Stimulated activated naive CD8-positive, alpha-beta T cell treated with anti-CD3 and anti-CD28 coated beads, Interleukin-15, Interleukin-2, amounts not matched to agents 100 U/mL and 50 U/mL, for 24 hours (primary cell): ENCODE measurements around the gene PODN.

Source experiments
- ATAC-seq: fragments of 150-1000 bp; cut with Tn5 transposase; one replicate; pipeline ENCODE4 v1.10.0; 2021
- DNase-seq: peaks from one replicate; pipeline ENCODE4 v3.0.0; 2021

The PODN gene

DNA sequence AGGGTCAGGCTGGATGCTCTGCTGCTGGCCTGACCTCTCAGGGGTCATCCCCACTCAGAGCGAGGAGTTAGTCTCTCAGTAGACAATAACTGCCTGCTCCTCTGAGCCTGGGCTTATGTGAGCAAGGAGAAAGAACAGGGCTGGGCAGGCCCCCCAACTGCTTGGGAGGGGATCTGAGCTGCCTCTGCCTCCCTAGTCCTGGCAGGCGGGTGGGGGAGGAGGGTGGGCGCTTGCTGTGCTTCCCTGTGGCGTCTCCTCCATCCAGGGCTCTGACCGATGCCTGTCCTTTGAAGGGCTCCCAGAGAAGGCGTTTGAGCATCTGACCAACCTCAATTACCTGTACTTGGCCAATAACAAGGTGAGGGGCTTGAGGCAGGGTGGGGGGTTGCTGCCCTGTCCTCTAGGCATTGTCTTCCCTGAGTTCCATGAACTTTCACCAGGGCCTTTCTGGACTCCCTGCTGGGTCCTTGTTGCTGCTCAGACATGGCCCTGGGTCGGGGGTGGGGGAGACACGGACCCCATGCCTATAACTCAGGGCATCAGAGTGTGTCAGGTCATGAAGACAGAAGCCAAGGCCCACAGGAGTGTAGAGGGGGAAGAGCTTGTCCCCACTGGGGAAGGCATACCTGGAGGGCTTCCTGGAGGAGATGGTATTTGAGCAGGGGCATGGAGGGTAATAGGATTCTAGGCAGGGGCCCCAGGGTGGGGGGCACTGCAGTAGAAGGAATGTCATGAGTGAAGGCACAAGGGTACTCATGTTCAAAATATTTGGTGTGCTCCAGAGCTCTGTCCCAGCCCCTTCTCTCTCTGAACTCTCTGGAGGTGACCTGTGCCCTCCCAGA lies 12.5 kb downstream of the PODN start:
- ATAC-seq (no peak), DNase-seq (no peak)

DNA sequence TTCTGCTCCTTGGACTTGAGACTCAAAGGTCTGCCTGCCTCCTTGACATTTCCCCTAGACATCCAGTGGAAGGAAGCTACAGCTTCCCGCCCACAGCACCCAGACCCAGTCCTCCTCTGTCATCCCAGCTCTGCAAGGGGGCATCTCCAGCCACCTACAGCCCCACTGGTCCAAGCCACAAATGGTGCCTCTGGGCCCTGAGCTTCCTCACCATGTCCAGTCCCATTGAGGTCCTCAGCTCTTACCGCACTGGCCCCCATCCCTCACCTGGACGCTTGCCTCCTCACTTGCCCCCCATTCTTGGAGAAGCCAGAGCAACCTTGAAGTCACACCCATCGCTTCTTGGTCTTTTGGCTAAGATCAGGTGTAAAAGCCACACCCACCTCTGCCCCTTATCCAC lies 13.2 kb downstream of the PODN start:
- DNase-seq (no peak), ATAC-seq (no peak)

DNA sequence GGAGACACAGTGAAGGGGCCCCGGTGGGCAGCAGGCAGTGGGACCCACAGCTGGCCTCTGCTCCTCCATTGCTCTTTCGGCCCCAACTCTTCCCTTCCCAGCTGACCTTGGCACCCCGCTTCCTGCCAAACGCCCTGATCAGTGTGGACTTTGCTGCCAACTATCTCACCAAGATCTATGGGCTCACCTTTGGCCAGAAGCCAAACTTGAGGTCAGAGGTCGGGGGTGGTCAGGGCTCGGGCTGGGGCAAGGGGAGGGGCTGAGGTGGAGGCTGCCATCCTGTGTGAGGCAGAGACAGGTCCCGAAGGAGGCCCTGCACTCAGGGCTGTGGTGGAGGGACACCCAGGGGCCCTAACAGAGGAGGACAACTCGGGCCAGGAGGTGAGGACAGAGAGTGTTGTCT lies 13.7 kb downstream of the PODN start:
- DNase-seq (no peak), ATAC-seq (no peak)

DNA sequence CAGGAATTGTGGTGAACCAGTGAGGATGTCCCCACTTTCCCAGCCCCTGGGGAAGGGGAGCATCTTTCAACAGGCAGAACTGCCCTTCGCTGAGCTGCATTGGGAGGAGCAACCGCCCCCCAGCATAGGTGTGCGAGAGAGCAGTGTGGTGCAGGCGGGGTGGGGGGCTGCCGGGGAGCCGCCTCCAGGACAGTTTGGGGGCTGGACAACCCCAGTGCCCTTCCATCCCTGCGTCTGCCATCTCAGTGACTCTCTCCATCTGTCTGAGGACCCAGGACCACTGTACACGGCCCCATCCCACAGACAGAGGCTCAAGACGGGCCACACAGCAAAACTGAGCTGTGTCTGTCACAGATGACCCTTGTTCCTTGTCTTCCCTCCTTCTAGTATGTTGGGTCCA lies 14.2 kb downstream of the PODN start:
- no peak for ATAC-seq

DNA sequence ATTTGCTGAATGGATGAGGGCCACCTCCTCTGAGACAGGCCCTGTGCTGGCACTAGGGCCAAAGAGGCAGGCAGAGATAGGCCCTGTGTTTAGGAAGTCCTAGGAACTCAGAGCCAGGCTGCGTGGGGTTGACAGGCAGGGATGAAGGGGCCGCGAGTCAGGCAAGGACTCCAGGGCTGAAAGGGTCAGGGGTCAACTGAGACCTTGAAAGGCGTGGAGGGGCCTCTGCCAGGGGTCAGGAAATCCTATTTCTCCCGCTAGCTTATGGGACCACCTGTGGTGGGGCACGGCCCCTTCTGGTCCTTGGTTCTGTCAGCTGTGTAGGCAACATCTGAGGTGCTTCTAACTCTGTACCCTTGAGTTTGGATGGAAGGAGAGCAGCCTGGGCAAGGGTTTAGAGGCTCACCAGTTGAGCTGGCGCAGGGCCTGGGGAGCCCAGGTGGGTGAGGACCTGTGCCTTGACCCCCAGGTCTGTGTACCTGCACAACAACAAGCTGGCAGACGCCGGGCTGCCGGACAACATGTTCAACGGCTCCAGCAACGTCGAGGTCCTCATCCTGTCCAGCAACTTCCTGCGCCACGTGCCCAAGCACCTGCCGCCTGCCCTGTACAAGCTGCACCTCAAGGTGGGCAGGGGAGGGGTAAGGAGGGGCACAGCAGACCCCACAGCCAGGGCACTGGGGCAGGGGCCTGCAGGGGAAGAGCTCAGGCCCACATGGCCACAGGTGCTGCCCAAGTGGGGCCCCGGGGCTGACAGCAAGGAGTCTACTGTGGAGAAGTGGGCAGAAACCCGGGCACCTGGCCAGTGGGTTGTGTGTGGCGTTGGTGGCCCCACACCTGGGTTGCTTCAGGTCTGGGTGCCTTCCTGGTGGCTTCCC lies 14.9 kb downstream of the PODN start:
- ATAC-seq (no peak), DNase-seq (no peak)

More for the DNA sequence above, 14.2 kb downstream of the PODN start:
- no peak for DNase-seq

DNA sequence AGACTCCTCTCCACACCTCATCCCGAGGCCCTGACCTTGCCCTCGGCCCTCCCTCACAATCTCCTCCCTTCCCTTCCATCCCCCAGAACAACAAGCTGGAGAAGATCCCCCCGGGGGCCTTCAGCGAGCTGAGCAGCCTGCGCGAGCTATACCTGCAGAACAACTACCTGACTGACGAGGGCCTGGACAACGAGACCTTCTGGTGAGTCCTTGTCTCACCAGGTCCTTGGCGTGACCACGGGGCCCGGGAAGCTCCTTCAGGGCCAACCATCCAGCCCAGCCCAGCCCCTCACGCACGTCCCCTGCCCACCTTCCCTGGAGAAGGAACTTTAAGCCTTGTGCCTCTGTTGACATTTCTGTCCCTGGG lies 15.6 kb downstream of the PODN start:
- ATAC-seq, result no peak
- DNase-seq, result no peak

DNA sequence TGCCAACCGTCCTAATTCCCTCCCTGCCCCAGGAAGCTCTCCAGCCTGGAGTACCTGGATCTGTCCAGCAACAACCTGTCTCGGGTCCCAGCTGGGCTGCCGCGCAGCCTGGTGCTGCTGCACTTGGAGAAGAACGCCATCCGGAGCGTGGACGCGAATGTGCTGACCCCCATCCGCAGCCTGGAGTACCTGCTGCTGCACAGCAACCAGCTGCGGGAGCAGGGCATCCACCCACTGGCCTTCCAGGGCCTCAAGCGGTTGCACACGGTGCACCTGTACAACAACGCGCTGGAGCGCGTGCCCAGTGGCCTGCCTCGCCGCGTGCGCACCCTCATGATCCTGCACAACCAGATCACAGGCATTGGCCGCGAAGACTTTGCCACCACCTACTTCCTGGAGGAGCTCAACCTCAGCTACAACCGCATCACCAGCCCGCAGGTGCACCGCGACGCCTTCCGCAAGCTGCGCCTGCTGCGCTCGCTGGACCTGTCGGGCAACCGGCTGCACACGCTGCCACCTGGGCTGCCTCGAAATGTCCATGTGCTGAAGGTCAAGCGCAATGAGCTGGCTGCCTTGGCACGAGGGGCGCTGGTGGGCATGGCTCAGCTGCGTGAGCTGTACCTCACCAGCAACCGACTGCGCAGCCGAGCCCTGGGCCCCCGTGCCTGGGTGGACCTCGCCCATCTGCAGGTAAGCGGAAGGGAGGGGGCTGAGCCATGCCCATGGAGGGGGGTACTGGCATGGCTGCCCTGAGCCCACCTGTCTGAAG lies 16.5 kb downstream of the PODN start:
- ATAC-seq (no peak), DNase-seq (no peak)

DNA sequence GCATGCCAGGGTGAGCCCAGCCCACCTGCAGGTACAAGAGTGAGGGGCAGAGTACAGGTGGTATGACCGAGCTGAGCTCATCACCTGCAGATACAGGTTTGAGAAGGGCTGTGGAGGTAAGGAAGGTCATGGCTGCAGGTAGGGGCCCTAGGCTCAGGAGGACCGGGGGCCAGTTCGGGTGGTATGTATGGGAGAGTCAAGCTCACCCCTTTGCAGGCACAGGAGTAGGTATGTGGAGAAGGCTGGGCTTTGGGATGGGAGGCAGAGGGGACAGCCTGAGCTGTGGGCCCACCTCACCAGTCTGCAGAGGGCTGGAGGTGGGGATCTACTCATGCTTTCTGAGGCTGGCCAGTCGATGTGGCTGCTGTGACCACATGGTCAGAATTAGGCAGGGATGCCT lies 17.2 kb downstream of the PODN start:
- ATAC-seq (no peak), DNase-seq (no peak)

DNA sequence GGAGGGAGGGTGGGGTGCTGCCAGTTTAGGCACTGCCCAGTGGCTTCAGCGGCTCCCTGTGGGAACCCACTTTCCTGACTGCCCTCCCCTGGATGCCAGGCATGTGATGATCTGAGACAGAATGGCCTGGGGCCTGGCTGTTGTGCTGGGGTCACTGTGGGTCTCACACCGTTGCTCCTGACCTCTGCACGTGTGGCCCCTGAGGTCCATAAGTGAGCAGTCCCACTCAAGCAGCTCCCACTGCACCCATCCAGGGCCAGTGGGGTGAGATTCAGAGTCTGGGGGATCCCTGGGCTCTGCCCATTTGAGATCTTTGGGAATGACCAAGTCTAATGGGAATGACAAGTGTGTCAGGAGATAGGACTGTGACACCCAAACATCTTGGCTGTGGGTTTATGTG lies 18.0 kb downstream of the PODN start:
- DNase-seq (no peak), ATAC-seq (no peak)

DNA sequence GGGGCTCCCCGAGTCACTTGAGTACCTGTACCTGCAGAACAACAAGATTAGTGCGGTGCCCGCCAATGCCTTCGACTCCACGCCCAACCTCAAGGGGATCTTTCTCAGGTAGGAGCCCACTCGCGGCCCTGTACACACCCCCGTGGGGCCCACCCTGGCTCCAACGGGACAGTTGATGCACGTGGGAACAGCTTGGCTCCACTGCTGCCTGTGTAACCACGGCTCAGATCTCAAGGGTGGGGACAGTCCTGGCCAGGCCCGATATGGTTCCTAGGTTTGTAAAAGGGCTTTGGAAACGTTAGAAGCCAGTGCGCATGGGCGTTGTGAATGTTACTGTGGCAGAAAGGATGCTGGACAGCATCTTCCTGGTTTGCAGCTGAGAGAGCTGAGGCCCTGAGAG lies 18.8 kb downstream of the PODN start:
- DNase-seq, result no peak
- ATAC-seq, result no peak

DNA sequence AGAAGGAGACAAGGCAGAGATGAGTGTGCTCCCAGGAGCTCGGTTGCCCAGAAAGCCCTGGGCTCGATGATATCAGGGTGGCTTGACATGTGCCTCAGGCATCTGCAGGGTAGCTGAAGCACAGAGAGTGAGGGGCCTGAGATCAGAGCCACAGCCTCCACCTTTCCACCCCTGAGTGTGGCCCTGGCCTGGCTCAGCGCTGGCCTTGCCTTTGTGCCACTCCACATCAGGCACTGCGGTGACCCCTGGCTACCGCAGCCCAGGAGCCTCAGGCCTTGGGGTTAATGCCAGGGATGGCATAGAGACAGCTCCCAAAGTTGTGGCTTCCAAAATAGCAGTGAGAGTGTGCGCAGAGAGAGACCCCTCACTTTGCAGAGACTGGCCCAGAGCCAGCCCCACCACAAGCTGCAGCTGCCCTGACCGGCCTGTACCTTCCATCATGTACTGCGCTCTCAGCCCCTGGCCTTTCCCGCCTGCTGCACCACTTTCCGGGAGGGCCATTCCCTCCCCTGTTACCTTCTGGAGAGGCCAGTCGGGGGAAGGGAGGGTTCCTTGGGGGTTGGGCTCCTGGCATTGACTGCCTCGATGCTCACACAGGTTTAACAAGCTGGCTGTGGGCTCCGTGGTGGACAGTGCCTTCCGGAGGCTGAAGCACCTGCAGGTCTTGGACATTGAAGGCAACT lies 19.5 kb downstream of the PODN start:
- DNase-seq, result no peak
- no peak for ATAC-seq

DNA sequence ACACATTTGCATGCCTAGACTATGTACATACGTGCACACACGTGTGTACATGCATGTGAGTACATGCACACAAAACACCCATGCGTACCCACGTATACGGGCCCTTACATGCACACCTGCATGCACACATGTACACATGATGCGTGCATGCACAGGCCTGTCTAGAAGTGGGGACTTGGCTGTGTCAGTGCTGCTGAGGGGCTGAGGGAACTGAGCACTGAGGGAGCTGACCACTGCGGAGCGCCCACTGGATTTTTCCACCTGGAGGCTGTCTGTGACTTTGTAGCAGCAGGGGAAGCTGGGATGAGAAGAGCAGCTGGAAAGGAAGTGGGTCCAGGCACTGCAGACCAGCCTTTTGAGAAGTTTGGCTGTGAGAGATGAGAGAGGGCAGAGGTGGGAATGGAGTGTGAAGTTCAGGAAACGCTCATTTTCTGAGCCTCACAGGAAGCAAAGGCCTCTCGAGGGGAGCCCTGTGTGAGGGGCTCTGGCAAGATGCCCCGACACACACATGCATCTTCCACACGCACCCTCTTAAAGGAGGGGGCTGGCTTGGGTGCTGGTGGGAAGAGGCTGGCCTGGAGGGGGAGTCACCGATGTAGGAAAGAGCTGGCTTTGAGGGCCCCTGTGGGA lies 20.9 kb downstream of the PODN start:
- ATAC-seq, result no peak
- no peak for DNase-seq

DNA sequence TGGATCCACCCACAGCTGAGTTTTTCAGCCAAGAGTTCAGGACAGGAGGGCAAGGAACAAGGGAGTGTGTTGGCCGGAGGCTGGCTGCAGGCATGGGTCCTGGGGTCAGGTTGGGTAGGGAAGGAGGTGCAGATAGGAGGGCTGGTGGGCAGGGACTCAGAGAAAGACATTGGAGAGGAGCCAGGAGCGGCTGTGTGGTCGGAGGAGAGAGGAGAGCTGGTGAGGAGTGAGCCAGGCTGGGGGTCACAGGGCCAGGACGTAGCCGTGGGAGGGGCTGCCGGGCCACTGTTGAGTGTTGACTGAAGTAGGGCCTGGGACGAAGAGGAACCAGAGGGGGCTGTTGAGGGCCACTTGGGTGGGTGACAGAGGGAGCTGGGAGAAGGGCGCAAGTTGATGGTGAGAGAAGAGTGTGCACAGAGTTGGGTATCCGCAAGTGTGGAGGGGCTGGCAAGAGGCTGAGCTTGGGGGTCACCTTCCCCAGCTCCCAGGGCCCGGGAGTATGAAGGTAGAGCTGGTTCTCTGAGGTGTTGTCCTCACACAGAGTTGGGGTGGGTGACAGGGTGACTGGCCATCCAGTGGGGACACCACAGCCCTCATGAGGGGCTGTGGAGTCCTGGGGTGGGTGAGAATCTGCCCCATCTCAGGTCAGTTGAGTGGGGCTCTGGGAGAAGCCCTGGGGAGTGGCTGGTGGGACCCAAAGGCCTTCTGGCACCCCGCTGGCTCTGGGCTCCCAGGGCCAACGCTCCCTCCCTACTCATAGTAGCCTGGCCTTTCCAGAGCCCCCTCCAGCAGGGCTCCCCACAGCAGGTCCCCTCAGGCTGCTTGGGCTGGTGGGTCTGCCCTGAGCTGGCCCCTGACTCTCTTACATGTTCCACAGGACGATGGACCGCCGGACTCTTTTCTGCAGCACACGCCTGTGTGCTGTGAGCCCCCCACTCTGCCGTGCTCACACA lies 21.9 kb downstream of the PODN start:
- DNase-seq (no peak), ATAC-seq (no peak)

DNA sequence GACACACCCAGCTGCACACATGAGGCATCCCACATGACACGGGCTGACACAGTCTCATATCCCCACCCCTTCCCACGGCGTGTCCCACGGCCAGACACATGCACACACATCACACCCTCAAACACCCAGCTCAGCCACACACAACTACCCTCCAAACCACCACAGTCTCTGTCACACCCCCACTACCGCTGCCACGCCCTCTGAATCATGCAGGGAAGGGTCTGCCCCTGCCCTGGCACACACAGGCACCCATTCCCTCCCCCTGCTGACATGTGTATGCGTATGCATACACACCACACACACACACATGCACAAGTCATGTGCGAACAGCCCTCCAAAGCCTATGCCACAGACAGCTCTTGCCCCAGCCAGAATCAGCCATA lies 22.6 kb downstream of the PODN start:
- no peak for DNase-seq
- ATAC-seq, result no peak

DNA sequence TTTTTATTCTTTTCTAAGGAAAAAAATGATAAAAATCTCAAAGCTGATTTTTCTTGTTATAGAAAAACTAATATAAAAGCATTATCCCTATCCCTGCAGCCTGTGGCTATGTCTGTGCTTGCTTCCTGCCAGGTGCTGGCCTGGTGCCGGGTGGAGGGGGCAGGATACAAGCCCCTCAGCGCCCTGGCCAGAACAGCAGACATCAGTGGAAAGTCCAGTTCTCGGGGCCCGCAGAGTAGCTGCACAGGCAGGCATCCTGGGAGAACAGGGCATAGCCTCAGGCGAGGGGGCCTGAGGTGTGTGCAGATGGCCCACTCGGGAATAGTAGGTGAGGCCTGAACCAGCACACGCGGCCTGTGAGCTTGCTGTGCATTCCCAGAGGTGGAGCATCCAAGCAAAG lies 23.4 kb downstream of the PODN start:
- DNase-seq (no peak), ATAC-seq (no peak)

DNA sequence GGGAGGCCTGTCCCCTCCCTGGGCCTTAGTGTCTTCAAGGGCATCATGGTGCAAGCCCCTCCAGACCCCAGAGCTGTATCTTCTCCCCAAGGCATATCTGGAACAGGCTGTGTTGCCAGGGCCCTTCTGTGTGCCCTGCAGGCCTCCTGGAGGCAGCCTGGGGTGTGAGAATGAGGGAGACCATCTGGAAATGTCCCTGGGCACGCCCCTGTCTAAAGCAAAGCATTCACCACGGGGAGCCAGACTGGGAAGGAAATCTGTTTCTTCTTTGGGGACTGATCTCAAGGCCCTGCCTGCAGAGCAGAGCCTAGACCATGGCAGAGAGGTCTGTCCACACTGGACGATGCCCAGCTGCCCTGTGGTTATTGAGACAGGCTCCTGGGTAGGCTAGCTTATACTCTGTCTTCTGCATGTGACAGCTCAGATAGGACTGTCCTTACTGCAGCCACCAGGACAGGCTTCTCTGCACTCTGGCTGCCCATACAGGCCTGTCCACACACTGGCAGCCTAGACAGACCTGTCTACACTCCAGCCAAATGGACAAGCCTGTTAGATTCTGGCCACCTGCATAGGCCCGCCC lies 24.6 kb downstream of the PODN start:
- DNase-seq, result no peak
- ATAC-seq, result no peak

DNA sequence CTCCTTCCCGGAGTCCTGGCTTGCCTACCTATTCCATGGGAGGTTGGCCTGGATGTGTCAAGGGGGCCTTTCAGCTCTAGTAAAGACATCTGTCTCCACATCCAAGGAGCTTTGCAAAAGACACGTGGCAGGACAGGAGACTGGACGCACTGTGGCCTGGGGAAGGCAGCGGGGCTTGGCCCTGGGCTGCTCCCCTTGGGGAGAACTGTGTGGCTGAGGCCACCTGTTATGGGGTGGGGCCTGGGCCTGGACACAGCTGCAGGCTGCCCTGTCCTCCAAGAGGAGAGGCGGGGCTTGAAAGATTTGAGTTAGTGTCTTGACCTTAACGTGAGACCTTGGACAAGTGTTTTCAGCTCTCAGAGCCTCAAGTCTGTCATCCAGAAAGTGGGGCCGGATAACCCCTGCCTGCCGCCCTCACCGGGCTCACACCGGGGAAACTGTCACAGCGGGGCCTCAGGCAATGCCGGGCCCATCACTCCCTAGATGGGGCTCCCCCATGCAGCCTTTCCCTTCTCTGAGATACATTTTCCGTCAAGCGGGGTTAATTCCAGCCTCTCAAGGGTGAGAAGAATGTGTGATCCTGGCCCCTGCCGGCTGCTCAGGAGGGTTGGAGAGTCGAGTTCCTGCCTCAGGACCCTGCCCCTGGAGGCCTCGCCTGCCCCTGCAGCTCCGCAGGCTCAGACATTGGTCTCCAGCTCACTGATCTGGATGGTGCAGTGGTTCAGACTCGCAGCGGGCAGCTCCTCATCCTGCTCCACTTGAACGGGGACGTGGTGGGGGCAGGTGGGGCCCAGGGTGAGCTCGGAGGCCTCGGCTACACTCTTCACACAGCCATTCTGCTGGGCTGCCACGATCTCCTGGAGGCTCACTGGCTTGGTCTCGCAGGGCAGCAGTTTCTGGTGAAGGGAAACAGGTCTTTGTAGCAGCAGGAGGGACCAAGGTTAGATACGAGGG lies 25.6 kb downstream of the PODN start:
- no peak for ATAC-seq

DNA sequence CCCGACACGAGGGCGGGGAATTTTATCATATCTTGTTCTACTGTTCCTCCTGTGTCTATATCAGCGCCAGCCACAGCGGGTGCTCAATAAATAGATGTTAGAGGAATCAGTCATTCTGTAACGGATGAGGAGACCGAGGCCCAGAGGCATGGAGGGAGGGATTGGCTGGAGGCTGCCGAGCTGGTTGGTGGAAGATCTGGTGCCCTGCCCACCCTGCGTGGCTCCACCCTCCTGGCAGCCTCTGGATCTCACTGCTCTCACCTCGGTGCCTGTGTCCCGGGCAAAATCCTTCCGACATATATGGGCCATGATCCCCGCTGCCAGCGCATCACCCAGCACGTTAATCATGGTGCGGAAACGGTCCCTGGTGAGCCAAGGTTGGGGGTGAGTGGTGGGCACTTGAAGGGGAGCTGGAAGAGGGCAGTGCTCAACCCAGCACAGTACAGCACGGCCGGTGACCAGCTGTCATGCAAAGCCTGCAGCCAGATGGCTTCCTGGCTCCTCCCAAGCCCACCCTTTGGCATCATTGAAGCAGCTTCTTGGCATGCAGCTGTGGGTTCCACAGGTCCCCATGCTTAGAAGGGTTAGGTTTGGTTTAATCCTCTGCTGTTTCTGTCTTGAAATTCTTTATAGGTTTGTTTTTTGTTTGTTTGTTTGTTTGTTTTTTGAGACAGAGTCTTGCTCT lies 26.7 kb downstream of the PODN start:
- ATAC-seq (no peak), DNase-seq (no peak)

More for the DNA sequence above, 25.6 kb downstream of the PODN start:
- no peak for DNase-seq
